Cardiac fibroblast (primary cell): ENCODE measurements around the gene CDK5RAP3.

Experiments
- DNase-seq, 2 donors: peaks; one replicate each; pipeline versions ENCODE4 v3.0.0 to v3.0.0-alpha.2; 2010; ENCODE audit warnings: low read depth in 2 of 2
- H3K4me3 ChIP-seq, 2 donors: replicated peaks in 1 of 2; 1 replicate in 1 of 2; 2 replicates in 1 of 2; pipeline ENCODE4 v1.5.1; 2011; ENCODE audit warnings: low read depth in 2 of 2, low read length in 2 of 2, mild to moderate bottlenecking in 2 of 2, moderate library complexity in 1 of 2
- CTCF ChIP-seq: IDR thresholded peaks from one replicate; pipeline ENCODE4 v1.5.1; 2011; ENCODE audit warnings: low read depth, mild to moderate bottlenecking, low read length, inconsistent platforms

Gene CDK5RAP3

GRCh38 chr17:47975823-47976205 is 4.9 kb downstream of the CDK5RAP3 start:
- TF ChIP-seq CTCF, result no peak
- no peak for DNase-seq
- H3K4me3 ChIP-seq, result no peak overlapping the region

- H3K4me3 ChIP-seq, result no peak overlapping the region
- TF ChIP-seq CTCF, result peak; percentile 72
- peak; percentile 69 to 75 for DNase-seq
Measured at GRCh38 chr17:47978324-47978723, 7.4 kb downstream of the CDK5RAP3 start.

- H3K4me3 ChIP-seq, result no peak overlapping the region
- no peak for TF ChIP-seq CTCF
Measured at GRCh38 chr17:47980541-47980940, 9.6 kb downstream of the CDK5RAP3 start.

GRCh38 chr17:47981462-47981861 is 10.5 kb downstream of the CDK5RAP3 start:
- no peak for DNase-seq
- no peak for TF ChIP-seq CTCF
- no peak overlapping the region for H3K4me3 ChIP-seq

More at GRCh38 chr17:47980541-47980940, 9.6 kb downstream of the CDK5RAP3 start:
- DNase-seq, result no peak

- no peak overlapping the region for H3K4me3 ChIP-seq
- DNase-seq, result no peak
- no peak for TF ChIP-seq CTCF
Measured at GRCh38 chr17:47982091-47982617, 11.2 kb downstream of the CDK5RAP3 start.

- no peak overlapping the region for H3K4me3 ChIP-seq
- DNase-seq, result no peak
- no peak for TF ChIP-seq CTCF
Measured at GRCh38 chr17:47982645-47983390, 11.9 kb downstream of the CDK5RAP3 start.
